HEK293 (cell line): ENCODE measurements around the gene IL10RA.

Source experiments
- MYNN ChIP-seq: fragments of 450-650 bp; formaldehyde crosslinking; IDR thresholded peaks from 2 replicates; pipeline ENCODE4 v1.5.1; 2016; ENCODE audit warnings: missing biosample characterization, missing genetic modification characterization, borderline replicate concordance
- PRDM10 ChIP-seq: fragments of 450-650 bp; formaldehyde crosslinking; IDR thresholded peaks from 2 replicates; pipeline ENCODE4 v1.5.1; 2016; ENCODE audit warnings: missing biosample characterization, missing genetic modification characterization
- SCRT1 ChIP-seq: fragments of 450-650 bp; formaldehyde crosslinking; IDR thresholded peaks from 2 replicates; pipeline ENCODE4 v1.5.1; 2016; ENCODE audit warnings: missing biosample characterization, missing genetic modification characterization, borderline replicate concordance
- SP3 ChIP-seq: fragments of 450-650 bp; formaldehyde crosslinking; IDR thresholded peaks from 2 replicates; pipeline ENCODE4 v1.5.1; 2016; ENCODE audit warnings: missing biosample characterization, missing genetic modification characterization
- ZBTB1 ChIP-seq: fragments of 450-650 bp; formaldehyde crosslinking; IDR thresholded peaks from 2 replicates; pipeline ENCODE4 v1.5.1; 2016; ENCODE audit warnings: missing biosample characterization, missing genetic modification characterization
- ZBTB20 ChIP-seq: fragments of 450-650 bp; formaldehyde crosslinking; IDR thresholded peaks from 2 replicates; pipeline ENCODE4 v1.5.1; 2016; ENCODE audit warnings: missing biosample characterization, missing genetic modification characterization
- ZBTB48 ChIP-seq: fragments of 450-650 bp; formaldehyde crosslinking; IDR thresholded peaks from 2 replicates; pipeline ENCODE4 v1.5.1; 2016; ENCODE audit warnings: missing biosample characterization, missing genetic modification characterization
- ZFP69B ChIP-seq: fragments of 450-650 bp; formaldehyde crosslinking; IDR thresholded peaks from 2 replicates; pipeline ENCODE4 v1.5.1; 2016; ENCODE audit warnings: missing biosample characterization, missing genetic modification characterization
- ZNF114 ChIP-seq: fragments of 450-650 bp; formaldehyde crosslinking; IDR thresholded peaks from 2 replicates; pipeline ENCODE4 v1.5.0; 2017; ENCODE audit warnings: missing biosample characterization, missing genetic modification characterization
- ZNF311 ChIP-seq: fragments of 450-650 bp; formaldehyde crosslinking; IDR thresholded peaks from 2 replicates; pipeline ENCODE4 v1.5.1; 2017; ENCODE audit warnings: missing biosample characterization, missing genetic modification characterization, borderline replicate concordance
- ZNF394 ChIP-seq: fragments of 450-650 bp; formaldehyde crosslinking; IDR thresholded peaks from 2 replicates; pipeline ENCODE4 v1.5.1; 2016; ENCODE audit warnings: missing biosample characterization, missing genetic modification characterization, mild to moderate bottlenecking, moderate library complexity, borderline replicate concordance
- ZNF416 ChIP-seq: fragments of 450-650 bp; formaldehyde crosslinking; IDR thresholded peaks from 2 replicates; pipeline ENCODE4 v1.5.1; 2016; ENCODE audit warnings: missing biosample characterization, missing genetic modification characterization
- ZNF423 ChIP-seq: fragments of 450-650 bp; formaldehyde crosslinking; IDR thresholded peaks from 2 replicates; pipeline ENCODE4 v1.5.1; 2016; ENCODE audit warnings: missing biosample characterization, missing genetic modification characterization
- ZNF670 ChIP-seq: fragments of 450-650 bp; formaldehyde crosslinking; IDR thresholded peaks from 2 replicates; pipeline ENCODE4 v1.5.1; 2016; ENCODE audit warnings: missing biosample characterization, missing genetic modification characterization, low read depth
- ZNF785 ChIP-seq: fragments of 450-650 bp; formaldehyde crosslinking; IDR thresholded peaks from 2 replicates; pipeline ENCODE4 v1.5.1; 2016; ENCODE audit warnings: missing biosample characterization, missing genetic modification characterization
- ZNF791 ChIP-seq: fragments of 450-650 bp; formaldehyde crosslinking; IDR thresholded peaks from 2 replicates; pipeline ENCODE4 v1.5.1; 2016; ENCODE audit warnings: missing biosample characterization, missing genetic modification characterization
- ZSCAN5A ChIP-seq: fragments of 450-650 bp; formaldehyde crosslinking; IDR thresholded peaks from 2 replicates; pipeline ENCODE4 v1.5.1; 2016; ENCODE audit warnings: missing biosample characterization, missing genetic modification characterization
- TF ChIP-seq, protein P1 (sequence below): fragments of 450-650 bp; formaldehyde crosslinking; IDR thresholded peaks from 2 replicates; pipeline ENCODE4 v1.5.1; 2017; ENCODE audit warnings: missing biosample characterization, missing genetic modification characterization
- TF ChIP-seq, protein P2 (sequence below): sonication (generic); formaldehyde crosslinking; IDR thresholded peaks from 2 replicates; pipeline ENCODE4 v1.8.1; 2022; ENCODE audit warnings: mild to moderate bottlenecking, moderate library complexity, missing genetic modification reagents
- TF ChIP-seq, protein P3 (sequence below): fragments of 450-650 bp; formaldehyde crosslinking; IDR thresholded peaks from 2 replicates; pipeline ENCODE4 v1.5.1; 2016; ENCODE audit warnings: missing biosample characterization, missing genetic modification characterization
- TF ChIP-seq, protein P4 (sequence below): fragments of 450-650 bp; formaldehyde crosslinking; IDR thresholded peaks from 2 replicates; pipeline ENCODE4 v1.5.1; 2016; ENCODE audit warnings: missing biosample characterization, missing genetic modification characterization
- TF ChIP-seq, protein P5 (sequence below): fragments of 450-650 bp; formaldehyde crosslinking; IDR thresholded peaks from 2 replicates; pipeline ENCODE4 v1.5.1; 2017; ENCODE audit warnings: missing biosample characterization, missing genetic modification characterization
- TF ChIP-seq, protein P6 (sequence below): fragments of 450-650 bp; formaldehyde crosslinking; conservative IDR thresholded peaks from 2 replicates; pipeline ENCODE4 v1.5.1; 2016; ENCODE audit warnings: low read depth, missing biosample characterization, missing genetic modification characterization

The IL10RA gene

GRCh38 chr11:117946842-117947526 lies 39.2 kb upstream of the IL10RA start (continued):
- TF ChIP-seq SP3 (tag by site-specific recombination) (no peak), ZNF423 (tag by site-specific recombination) (no peak), ZNF311 (tag by site-specific recombination) (no peak), SCRT1 (tag by site-specific recombination) (no peak), PRDM10 (tag by site-specific recombination) (peak; percentile 45; the same call in 1 of the 2 replicates), ZNF785 (no peak), ZBTB20 (tag by site-specific recombination) (no peak), ZBTB1 (no peak), ZSCAN5A (tag by site-specific recombination) (no peak), ZNF416 (tag by site-specific recombination) (no peak), ZFP69B (tag by site-specific recombination) (no peak), ZNF394 (tag by site-specific recombination) (no peak), ZBTB48 (no peak), ZNF114 (tag by site-specific recombination) (no peak), MYNN (tag by site-specific recombination) (no peak), ZNF791 (tag by site-specific recombination) (no peak), ZNF670 (no peak)
- TF ChIP-seq, protein P1, sequence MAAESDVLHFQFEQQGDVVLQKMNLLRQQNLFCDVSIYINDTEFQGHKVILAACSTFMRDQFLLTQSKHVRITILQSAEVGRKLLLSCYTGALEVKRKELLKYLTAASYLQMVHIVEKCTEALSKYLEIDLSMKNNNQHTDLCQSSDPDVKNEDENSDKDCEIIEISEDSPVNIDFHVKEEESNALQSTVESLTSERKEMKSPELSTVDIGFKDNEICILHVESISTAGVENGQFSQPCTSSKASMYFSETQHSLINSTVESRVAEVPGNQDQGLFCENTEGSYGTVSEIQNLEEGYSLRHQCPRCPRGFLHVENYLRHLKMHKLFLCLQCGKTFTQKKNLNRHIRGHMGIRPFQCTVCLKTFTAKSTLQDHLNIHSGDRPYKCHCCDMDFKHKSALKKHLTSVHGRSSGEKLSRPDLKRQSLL (tag by site-specific recombination) = no peak
- TF ChIP-seq, protein P2, sequence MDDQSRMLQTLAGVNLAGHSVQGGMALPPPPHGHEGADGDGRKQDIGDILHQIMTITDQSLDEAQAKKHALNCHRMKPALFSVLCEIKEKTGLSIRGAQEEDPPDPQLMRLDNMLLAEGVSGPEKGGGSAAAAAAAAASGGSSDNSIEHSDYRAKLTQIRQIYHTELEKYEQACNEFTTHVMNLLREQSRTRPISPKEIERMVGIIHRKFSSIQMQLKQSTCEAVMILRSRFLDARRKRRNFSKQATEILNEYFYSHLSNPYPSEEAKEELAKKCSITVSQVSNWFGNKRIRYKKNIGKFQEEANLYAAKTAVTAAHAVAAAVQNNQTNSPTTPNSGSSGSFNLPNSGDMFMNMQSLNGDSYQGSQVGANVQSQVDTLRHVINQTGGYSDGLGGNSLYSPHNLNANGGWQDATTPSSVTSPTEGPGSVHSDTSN (CRISPR knock-in tag) = no peak
- TF ChIP-seq, protein P3, sequence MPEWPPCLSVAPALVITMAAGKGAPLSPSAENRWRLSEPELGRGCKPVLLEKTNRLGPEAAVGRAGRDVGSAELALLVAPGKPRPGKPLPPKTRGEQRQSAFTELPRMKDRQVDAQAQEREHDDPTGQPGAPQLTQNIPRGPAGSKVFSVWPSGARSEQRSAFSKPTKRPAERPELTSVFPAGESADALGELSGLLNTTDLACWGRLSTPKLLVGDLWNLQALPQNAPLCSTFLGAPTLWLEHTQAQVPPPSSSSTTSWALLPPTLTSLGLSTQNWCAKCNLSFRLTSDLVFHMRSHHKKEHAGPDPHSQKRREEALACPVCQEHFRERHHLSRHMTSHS (tag by site-specific recombination) = no peak
- TF ChIP-seq, protein P4, sequence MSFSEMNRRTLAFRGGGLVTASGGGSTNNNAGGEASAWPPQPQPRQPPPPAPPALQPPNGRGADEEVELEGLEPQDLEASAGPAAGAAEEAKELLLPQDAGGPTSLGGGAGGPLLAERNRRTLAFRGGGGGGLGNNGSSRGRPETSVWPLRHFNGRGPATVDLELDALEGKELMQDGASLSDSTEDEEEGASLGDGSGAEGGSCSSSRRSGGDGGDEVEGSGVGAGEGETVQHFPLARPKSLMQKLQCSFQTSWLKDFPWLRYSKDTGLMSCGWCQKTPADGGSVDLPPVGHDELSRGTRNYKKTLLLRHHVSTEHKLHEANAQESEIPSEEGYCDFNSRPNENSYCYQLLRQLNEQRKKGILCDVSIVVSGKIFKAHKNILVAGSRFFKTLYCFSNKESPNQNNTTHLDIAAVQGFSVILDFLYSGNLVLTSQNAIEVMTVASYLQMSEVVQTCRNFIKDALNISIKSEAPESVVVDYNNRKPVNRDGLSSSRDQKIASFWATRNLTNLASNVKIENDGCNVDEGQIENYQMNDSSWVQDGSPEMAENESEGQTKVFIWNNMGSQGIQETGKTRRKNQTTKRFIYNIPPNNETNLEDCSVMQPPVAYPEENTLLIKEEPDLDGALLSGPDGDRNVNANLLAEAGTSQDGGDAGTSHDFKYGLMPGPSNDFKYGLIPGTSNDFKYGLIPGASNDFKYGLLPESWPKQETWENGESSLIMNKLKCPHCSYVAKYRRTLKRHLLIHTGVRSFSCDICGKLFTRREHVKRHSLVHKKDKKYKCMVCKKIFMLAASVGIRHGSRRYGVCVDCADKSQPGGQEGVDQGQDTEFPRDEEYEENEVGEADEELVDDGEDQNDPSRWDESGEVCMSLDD = no peak
- TF ChIP-seq, protein P5, sequence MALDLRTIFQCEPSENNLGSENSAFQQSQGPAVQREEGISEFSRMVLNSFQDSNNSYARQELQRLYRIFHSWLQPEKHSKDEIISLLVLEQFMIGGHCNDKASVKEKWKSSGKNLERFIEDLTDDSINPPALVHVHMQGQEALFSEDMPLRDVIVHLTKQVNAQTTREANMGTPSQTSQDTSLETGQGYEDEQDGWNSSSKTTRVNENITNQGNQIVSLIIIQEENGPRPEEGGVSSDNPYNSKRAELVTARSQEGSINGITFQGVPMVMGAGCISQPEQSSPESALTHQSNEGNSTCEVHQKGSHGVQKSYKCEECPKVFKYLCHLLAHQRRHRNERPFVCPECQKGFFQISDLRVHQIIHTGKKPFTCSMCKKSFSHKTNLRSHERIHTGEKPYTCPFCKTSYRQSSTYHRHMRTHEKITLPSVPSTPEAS (tag by site-specific recombination) = no peak
- TF ChIP-seq, protein P6, sequence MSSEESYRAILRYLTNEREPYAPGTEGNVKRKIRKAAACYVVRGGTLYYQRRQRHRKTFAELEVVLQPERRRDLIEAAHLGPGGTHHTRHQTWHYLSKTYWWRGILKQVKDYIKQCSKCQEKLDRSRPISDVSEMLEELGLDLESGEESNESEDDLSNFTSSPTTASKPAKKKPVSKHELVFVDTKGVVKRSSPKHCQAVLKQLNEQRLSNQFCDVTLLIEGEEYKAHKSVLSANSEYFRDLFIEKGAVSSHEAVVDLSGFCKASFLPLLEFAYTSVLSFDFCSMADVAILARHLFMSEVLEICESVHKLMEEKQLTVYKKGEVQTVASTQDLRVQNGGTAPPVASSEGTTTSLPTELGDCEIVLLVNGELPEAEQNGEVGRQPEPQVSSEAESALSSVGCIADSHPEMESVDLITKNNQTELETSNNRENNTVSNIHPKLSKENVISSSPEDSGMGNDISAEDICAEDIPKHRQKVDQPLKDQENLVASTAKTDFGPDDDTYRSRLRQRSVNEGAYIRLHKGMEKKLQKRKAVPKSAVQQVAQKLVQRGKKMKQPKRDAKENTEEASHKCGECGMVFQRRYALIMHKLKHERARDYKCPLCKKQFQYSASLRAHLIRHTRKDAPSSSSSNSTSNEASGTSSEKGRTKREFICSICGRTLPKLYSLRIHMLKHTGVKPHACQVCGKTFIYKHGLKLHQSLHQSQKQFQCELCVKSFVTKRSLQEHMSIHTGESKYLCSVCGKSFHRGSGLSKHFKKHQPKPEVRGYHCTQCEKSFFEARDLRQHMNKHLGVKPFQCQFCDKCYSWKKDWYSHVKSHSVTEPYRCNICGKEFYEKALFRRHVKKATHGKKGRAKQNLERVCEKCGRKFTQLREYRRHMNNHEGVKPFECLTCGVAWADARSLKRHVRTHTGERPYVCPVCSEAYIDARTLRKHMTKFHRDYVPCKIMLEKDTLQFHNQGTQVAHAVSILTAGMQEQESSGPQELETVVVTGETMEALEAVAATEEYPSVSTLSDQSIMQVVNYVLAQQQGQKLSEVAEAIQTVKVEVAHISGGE (tag by site-specific recombination) = no peak
